Activated CD4-positive, alpha-beta T cell treated with anti-CD3 and anti-CD28 coated beads, Interleukin-2, amount 50 U/mL, for 4 hours (primary cell): ENCODE results near the gene RNF11.

ENCODE experiments used
- DNase-seq, 2 experiments: peaks; one replicate each; pipeline ENCODE4 v3.0.0-alpha.2; 2020

RNF11 gene

GRCh38 chr1:51320967-51321923 lies 85.2 kb downstream of the RNF11 start:
- DNase-seq = no peak

- no peak for DNase-seq
These were observed 85.8 kb downstream of the RNF11 start for GRCh38 chr1:51321924-51322280.

- no peak for DNase-seq
These were observed 86.5 kb downstream of the RNF11 start for GRCh38 chr1:51322417-51323101.
